Neuronal stem cell (in vitro differentiated cells): ENCODE measurements around the gene POLE.
A peak's percentile ranks its signal among the peaks of the same experiment; 100 is the strongest.

Experiments used
- DNase-seq: peaks from one replicate; pipeline ENCODE4 v3.0.0-alpha.2; 2013; ENCODE audit warnings: low spot score
- H2AFZ ChIP-seq: one replicate; pipeline ENCODE4 v1.6.1; 2013; ENCODE audit warnings: mild to moderate bottlenecking, low read length, inconsistent platforms
- H2AK5ac ChIP-seq: 2 replicates; pipeline ENCODE4 v1.6.1; 2013; ENCODE audit warnings: low read depth, mild to moderate bottlenecking, inconsistent platforms, low read length, moderate library complexity, mixed read lengths
- H2BK120ac ChIP-seq: 2 replicates; pipeline ENCODE4 v1.6.1; 2013; ENCODE audit warnings: low read depth, mild to moderate bottlenecking, inconsistent platforms, low read length, moderate library complexity, mixed read lengths
- H2BK12ac ChIP-seq: one replicate; pipeline ENCODE4 v1.6.1; 2013; ENCODE audit warnings: low read length, inconsistent platforms
- H2BK15ac ChIP-seq: 2 replicates; pipeline ENCODE4 v1.6.1; 2013; ENCODE audit warnings: mild to moderate bottlenecking, low read length, inconsistent platforms, mixed read lengths
- H2BK5ac ChIP-seq: one replicate; pipeline ENCODE4 v1.6.1; 2013; ENCODE audit warnings: inconsistent platforms, mild to moderate bottlenecking, low read length, moderate library complexity
- H3K14ac ChIP-seq: one replicate; pipeline ENCODE4 v1.6.1; 2013; ENCODE audit warnings: low read length, inconsistent platforms
- H3K18ac ChIP-seq: 2 replicates; pipeline ENCODE4 v1.6.1; 2013; ENCODE audit warnings: low read length, inconsistent platforms
- H3K23ac ChIP-seq: 2 replicates; pipeline ENCODE4 v1.6.1; 2013; ENCODE audit warnings: low read depth, mild to moderate bottlenecking, mixed read lengths, low read length, inconsistent platforms; ENCODE audit not compliant: poor library complexity
- H3K27ac ChIP-seq: replicated peaks from 3 replicates; pipeline ENCODE4 v1.5.1; 2013; ENCODE audit warnings: low read length, inconsistent platforms
- H3K27me3 ChIP-seq, 3 experiments: 2 replicates each; pipeline ENCODE4 v1.6.1; 2013; ENCODE audit warnings: low read length in 3 of 3, mild to moderate bottlenecking in 2 of 3, inconsistent platforms in 1 of 3, low read depth in 1 of 3, mixed read lengths in 1 of 3, moderate library complexity in 1 of 3; ENCODE audit not compliant: control insufficient read depth in 3 of 3, insufficient read depth in 3 of 3
- H3K36me3 ChIP-seq, 2 donors: replicated peaks in 1 of 2; 2 replicates each; pipeline ENCODE4 v1.6.1; 2013; ENCODE audit warnings: low read length in 2 of 2; ENCODE audit not compliant: control insufficient read depth in 2 of 2, insufficient read depth in 2 of 2
- H3K4ac ChIP-seq: 2 replicates; pipeline ENCODE4 v1.6.1; 2013; ENCODE audit warnings: inconsistent platforms, mild to moderate bottlenecking, low read length, moderate library complexity
- H3K4me1 ChIP-seq, 2 donors: 1 replicate in 1 of 2; 2 replicates in 1 of 2; pipeline ENCODE4 v1.6.1; 2013; ENCODE audit warnings: low read length in 2 of 2, low read depth in 1 of 2; ENCODE audit not compliant: control insufficient read depth in 2 of 2, insufficient read depth in 1 of 2
- H3K4me2 ChIP-seq: one replicate; pipeline ENCODE4 v1.6.1; 2013; ENCODE audit warnings: mild to moderate bottlenecking, low read length, inconsistent platforms; ENCODE audit not compliant: insufficient read depth, poor library complexity, severe bottlenecking
- H3K4me3 ChIP-seq, 2 donors: 2 replicates each; pipeline ENCODE4 v1.5.1; 2013; ENCODE audit warnings: low read length in 2 of 2, mild to moderate bottlenecking in 2 of 2, inconsistent platforms in 1 of 2, moderate library complexity in 1 of 2
- H3K79me1 ChIP-seq: one replicate; pipeline ENCODE4 v1.6.1; 2013; ENCODE audit warnings: low read depth, mild to moderate bottlenecking, inconsistent platforms, low read length, moderate library complexity
- H3K9ac ChIP-seq: one replicate; pipeline ENCODE4 v1.6.1; 2013; ENCODE audit warnings: mild to moderate bottlenecking, low read depth, low read length, inconsistent platforms; ENCODE audit not compliant: poor library complexity
- H3K9me3 ChIP-seq, 2 donors: replicated peaks in 1 of 2; 2 replicates each; pipeline versions ENCODE3 to v1.6.1; 2013; ENCODE audit warnings: low read length in 2 of 2, mild to moderate bottlenecking in 2 of 2, inconsistent platforms in 1 of 2, low read depth in 1 of 2, mixed read lengths in 1 of 2, moderate library complexity in 1 of 2; ENCODE audit not compliant: control insufficient read depth in 2 of 2, insufficient read depth in 1 of 2
- H4K8ac ChIP-seq: one replicate; pipeline ENCODE4 v1.6.1; 2013; ENCODE audit warnings: low read depth, mild to moderate bottlenecking, inconsistent platforms, low read length, moderate library complexity
- H4K91ac ChIP-seq: one replicate; pipeline ENCODE4 v1.6.1; 2013; ENCODE audit warnings: low read length, low read depth, mild to moderate bottlenecking, inconsistent platforms; ENCODE audit not compliant: poor library complexity
- WGBS, 2 donors: extraction: QIAGEN DNeasy Blood & Tissue Kit; methylation state at CpG; one replicate each; pipeline ENCODE4 v1.1.7; 2013; ENCODE audit warnings: missing lambda C conversion rate in 2 of 2, mixed read lengths in 1 of 2; ENCODE audit not compliant: insufficient read length in 2 of 2, insufficient replicate concordance in 1 of 2; ENCODE audit errors: extremely low coverage in 2 of 2; 5-methylcytosine and 5-hydroxymethylcytosine counted together

The POLE gene

DNA sequence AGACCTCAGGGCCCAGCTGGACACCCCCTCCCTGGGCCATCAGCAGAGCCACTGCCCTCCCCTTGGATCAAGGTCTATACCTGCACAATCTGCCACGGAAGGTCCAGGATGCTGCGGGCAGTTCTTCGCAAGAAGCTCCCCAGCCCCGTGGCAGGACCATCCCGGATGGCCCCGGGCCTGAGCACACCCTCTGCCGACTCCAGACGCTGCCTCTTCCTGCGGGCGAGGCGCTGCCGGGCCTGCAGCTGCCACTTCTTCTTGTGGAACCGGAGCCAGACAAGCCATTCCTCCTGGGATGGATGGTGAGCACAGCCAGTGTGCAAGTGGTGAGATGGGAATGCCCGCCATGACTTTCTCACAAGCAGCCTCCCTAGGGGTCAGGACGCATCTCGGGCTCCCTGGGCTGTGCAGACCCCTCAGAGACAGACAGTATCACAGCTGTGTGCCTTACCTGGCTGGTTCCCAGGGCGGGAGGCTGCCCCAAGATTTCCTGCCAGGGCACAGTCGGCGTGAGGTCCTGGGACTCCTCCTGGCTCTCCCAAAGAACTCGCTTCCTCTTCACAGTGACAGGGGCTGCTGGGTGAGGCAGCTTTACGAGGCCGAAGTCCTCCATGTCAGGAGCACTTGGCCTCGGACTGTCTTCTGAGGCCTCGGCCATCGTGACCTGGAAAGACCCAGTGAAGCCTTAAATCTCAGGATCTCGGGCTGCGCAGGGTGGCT is 37.8 kb downstream of the POLE start:
- DNase-seq: no peak
- peak overlapping the region; percentile 10 for H2BK12ac ChIP-seq
- H2AFZ ChIP-seq: no peak overlapping the region
- no peak overlapping the region for H3K4me3 ChIP-seq
- H2BK5ac ChIP-seq: peak overlapping the region; percentile 87
- no peak overlapping the region for H3K9ac ChIP-seq
- H4K8ac ChIP-seq: peak overlapping the region; percentile 17
- H3K36me3 ChIP-seq: peaks cover 45 to 96% of the 10 kb centered on the region in 2 donors
- no peak overlapping the region for H2AK5ac ChIP-seq
- no peaks in the 10 kb centered on the region for H3K4me1 ChIP-seq
- peak overlapping the region; percentile 38 for H3K14ac ChIP-seq
- no peak overlapping the region for H4K91ac ChIP-seq
- no peak overlapping the region for H2BK15ac ChIP-seq
- no CpG with 5 or more reads among the region's 27 CpGs for WGBS, 2 donors
- no peak overlapping the region for H3K4me2 ChIP-seq
- H3K27me3 ChIP-seq: no peaks in the 10 kb centered on the region
- no peak overlapping the region for H2BK120ac ChIP-seq
- peaks cover 0 to 2% of the 10 kb centered on the region in 2 donors for H3K9me3 ChIP-seq
- no peaks in the 10 kb centered on the region for H3K79me1 ChIP-seq
- no peak overlapping the region for H3K4ac ChIP-seq
- H3K18ac ChIP-seq: no peak overlapping the region
- H3K23ac ChIP-seq: no peak overlapping the region
- H3K27ac ChIP-seq: no peak overlapping the region

DNA sequence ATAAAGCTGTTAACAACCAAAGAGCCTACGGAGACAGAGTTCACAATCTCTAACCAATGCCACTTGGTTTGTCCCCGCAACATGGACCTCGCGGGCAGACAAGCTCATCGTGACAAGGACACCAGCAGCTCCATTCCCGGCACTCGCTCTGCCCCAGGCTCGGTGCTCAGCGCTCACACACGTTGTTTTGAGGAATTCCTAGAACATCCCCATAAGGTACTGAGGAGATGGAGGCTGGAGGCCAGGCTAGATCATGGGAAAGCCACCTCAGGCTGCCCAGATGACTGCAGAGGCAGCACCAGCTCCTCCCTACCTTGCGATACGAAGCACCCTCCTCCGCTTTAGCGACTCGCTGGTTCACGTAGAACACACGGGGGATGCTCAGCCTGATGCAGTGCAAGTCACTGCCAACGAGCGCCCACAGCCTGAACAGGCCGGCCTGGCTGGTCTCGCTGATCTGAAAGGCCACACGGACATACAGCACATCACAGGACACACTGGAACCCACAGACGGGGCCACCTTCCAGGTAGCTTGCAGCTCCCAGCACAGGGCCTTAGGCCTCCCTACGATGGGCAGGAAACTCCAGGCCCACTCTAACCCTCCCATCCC is 38.4 kb downstream of the POLE start:
- H4K91ac ChIP-seq: no peak overlapping the region
- H3K4me2 ChIP-seq: no peak overlapping the region
- H3K36me3 ChIP-seq: peaks cover 49 to 96% of the 10 kb centered on the region in 2 donors
- no CpG with 5 or more reads among the region's 24 CpGs for WGBS, 2 donors
- H3K14ac ChIP-seq: peak overlapping the region; percentile 38
- H3K4ac ChIP-seq: no peak overlapping the region
- no peaks in the 10 kb centered on the region for H3K4me1 ChIP-seq
- H2AK5ac ChIP-seq: no peak overlapping the region
- no peak overlapping the region for H2AFZ ChIP-seq
- peak overlapping the region; percentile 87 for H2BK5ac ChIP-seq
- H2BK12ac ChIP-seq: peak overlapping the region; percentile 10
- no peak for DNase-seq
- H3K27me3 ChIP-seq: no peaks in the 10 kb centered on the region
- H4K8ac ChIP-seq: peak overlapping the region; percentile 17
- no peak overlapping the region for H2BK120ac ChIP-seq
- no peak overlapping the region for H3K18ac ChIP-seq
- no peaks in the 10 kb centered on the region for H3K79me1 ChIP-seq
- no peak overlapping the region for H3K4me3 ChIP-seq
- no peak overlapping the region for H2BK15ac ChIP-seq
- no peak overlapping the region for H3K27ac ChIP-seq
- H3K9me3 ChIP-seq: peaks cover 0 to 2% of the 10 kb centered on the region in 2 donors
- peak overlapping the region; percentile 44 for H3K9ac ChIP-seq
- peak overlapping the region; percentile 80 for H3K23ac ChIP-seq

DNA sequence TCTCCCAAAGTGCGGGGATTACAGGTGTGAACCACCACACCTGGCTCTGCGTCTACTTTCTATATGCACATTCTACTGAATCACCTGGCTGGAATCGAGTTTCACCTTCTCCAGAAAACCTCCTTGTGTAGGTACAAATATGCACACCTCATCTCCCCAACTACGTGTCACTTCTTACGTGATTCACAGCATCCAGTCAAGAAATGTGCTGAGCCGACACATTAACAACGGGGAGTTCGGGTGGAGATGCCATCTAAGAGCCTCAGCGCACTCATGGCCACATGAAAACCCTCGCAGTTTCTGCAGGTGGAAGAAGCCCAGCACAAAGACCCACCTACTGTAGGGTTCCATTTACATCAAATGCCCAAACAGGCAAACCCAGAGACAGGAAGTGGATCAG is 39.3 kb downstream of the POLE start:
- no peak overlapping the region for H3K18ac ChIP-seq
- peaks cover 3% of the 10 kb centered on the region for H3K79me1 ChIP-seq
- no peak for DNase-seq
- no peak overlapping the region for H3K4me2 ChIP-seq
- no peak overlapping the region for H3K27ac ChIP-seq
- no peak overlapping the region for H4K8ac ChIP-seq
- no peak overlapping the region for H2BK15ac ChIP-seq
- H2BK5ac ChIP-seq: no peak overlapping the region
- no peak overlapping the region for H3K9ac ChIP-seq
- no peak overlapping the region for H2AFZ ChIP-seq
- H3K14ac ChIP-seq: no peak overlapping the region
- H3K27me3 ChIP-seq: no peaks in the 10 kb centered on the region
- H4K91ac ChIP-seq: no peak overlapping the region
- peak overlapping the region in 1 of 2 donors; percentile 31 for H3K4me3 ChIP-seq
- no peak overlapping the region for H2BK12ac ChIP-seq
- no CpG with 5 or more reads among the region's 10 CpGs for WGBS, 2 donors
- no peak overlapping the region for H3K4ac ChIP-seq
- H3K4me1 ChIP-seq: no peaks in the 10 kb centered on the region
- peaks cover 56 to 96% of the 10 kb centered on the region in 2 donors for H3K36me3 ChIP-seq
- no peak overlapping the region for H2AK5ac ChIP-seq
- peaks cover 0 to 2% of the 10 kb centered on the region in 2 donors for H3K9me3 ChIP-seq
- H2BK120ac ChIP-seq: no peak overlapping the region
- H3K23ac ChIP-seq: no peak overlapping the region

DNA sequence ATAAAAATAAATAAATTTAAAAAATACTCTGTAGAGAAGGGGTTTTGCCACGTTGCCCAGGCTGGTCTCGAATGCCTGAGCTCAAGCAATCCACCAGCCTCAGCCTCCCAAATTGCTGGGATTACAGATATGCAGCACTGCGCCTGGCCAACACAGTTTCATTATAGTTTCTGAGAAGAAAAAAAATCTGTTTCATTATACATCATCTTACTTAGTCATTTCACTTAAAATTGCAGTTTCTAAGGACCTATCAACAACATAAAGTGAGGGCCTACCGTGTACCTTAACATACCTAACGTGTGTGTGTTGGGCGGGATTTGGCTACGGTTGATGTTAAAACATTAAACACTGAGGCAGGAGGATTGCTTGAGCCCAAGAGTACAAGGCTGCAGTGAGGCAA is 40.3 kb downstream of the POLE start:
- Histone ChIP-seq H3K4ac (no peak overlapping the region), H2BK5ac (no peak overlapping the region), H3K18ac (no peak overlapping the region), H3K4me3 (no peak overlapping the region), H4K8ac (no peak overlapping the region), H2BK12ac (no peak overlapping the region), H4K91ac (no peak overlapping the region), H3K4me2 (no peak overlapping the region), H3K27ac (no peak overlapping the region), H3K36me3 (peaks cover 62 to 96% of the 10 kb centered on the region in 2 donors), H3K79me1 (peaks cover 3% of the 10 kb centered on the region), H3K4me1 (no peaks in the 10 kb centered on the region), H2BK120ac (no peak overlapping the region), H2BK15ac (no peak overlapping the region), H2AFZ (no peak overlapping the region), H3K23ac (no peak overlapping the region), H3K9me3 (peaks cover 0 to 2% of the 10 kb centered on the region in 2 donors), H2AK5ac (no peak overlapping the region), H3K14ac (no peak overlapping the region), H3K27me3 (no peaks in the 10 kb centered on the region), H3K9ac (no peak overlapping the region)
- WGBS, 2 donors: no CpG with 5 or more reads among the region's 7 CpGs
- no peak for DNase-seq
